ENCODE data around the gene C7.
"Not testable (repeated sequence)": the region's sequence is repeated elsewhere in the genome, so short reads cannot be mapped to it uniquely, and the experiment has no call there.

C7 gene

DNA sequence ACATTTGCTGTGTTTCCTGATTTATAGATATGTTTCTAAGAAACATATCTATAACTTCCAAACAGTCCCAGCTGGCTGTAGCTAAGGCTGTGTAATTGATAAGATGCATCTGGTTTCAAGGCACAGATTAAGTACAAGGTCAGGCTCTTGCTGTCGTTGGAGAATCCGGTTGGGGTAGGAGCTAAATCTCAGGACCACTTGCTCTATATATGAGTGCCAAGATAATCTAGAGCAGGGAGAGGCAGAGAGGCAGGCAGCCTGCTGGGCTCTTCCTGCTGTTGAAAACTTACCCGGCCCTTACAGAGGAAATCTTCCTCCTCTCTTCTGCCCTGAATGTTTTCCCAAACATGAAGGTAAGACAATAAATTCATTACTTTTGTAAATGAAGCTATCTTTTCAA, at the start of gene C7:
TSS of gene C7 (plus strand) at position 234 of the 400 bp plus-strand sequence. CDS start at position 348, 114 bp downstream.
- no peak for DNase-seq

DNA sequence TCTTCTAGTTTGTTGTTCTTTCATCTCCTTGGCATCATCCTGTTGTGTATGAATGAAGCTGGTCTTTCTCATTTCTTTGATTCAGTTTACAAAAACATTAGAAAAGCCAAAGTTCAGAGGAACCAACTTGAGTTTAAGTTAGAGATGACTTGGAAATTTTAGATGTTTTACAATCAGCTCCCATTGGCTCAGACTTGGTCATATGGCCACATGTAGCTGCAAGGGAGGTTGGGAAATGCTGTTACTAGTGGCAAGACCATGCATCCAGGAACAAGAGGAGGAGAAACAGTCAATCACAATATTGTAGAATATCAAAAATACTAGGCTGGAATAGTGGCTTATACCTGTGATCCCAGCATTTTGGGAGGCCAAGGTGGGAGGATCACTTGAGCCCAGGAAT, 48.6 kb upstream of the C7 start:
- no peak for DNase-seq

DNA sequence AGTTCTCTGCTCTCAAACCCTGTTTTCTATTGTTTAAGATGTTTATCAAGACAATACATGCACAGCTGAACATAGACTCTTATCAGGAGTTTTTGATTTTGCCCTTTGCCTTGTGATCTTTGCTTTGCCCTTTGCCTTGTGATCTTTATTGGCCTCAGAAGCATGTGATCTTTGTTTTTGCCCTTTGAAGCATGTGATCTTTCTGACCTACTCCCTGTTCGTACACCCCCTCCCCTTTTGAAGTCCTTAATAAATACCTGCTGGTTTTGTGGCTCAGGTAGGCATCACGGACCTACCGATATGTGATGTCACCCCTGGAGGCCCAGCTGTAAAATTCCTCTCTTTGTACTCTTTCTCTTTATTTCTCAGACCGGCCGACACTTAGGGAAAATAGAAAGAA, 44.3 kb upstream of the C7 start:
- not testable (repeated sequence) for DNase-seq

DNA sequence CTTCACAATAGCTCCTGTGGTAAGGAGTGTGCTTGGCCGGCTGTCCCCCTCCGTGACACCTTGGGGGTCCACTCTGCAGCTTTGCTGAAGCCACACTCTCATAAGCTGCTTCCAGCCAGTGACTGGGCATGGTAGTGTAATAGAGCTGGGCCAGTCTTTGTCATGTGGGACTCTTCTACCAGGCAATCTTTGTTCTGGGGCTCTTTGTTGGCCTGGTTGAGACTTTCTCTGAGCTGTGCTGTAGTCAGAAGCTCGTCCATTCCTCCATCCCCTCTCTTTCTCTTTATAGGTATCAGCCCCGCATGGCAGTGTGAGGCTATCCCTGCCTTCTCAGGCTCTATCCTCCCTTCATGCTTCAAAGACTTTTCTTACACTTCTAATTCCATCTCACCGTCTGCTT, 42.5 kb upstream of the C7 start:
- DNase-seq = no peak

DNA sequence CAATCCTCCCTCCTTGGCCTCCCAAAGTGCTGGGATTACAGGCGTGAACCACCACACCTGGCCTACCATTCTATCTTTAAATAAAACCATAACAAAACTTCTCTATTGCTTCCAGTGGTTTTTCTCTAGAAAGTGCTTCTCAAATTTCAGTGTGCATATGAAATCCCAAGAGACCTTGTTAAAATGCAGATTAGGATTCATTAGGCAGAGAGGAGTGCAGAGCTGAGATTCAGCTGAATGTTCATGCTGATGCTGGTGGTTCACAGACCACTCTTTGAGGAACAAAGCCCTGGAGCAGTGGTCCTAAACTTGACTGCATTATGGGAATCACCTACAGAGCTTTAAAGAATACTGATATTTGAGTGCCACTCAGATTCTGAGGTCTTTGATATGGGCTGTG, 39.9 kb upstream of the C7 start:
- no peak for DNase-seq

DNA sequence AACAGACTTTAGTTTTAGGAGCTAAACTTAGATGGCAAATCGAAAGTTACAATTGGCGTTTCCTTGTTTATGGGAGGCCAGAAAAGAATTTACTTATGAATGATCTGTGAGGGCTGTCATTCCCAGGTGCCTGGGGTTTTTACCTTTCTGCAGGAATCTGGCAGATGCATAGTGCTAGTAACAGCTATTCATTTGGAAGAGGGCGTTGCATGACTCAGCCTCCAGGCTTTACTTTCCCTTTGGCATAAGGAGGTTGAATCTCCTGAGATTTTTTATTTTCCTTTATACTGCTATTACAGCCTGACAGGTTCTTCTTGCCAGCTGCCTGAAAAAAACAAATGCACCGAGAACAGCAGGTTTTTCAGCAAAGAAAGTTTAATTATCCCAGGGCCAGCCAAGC, 38.1 kb upstream of the C7 start:
- DNase-seq = peak; percentile 13

DNA sequence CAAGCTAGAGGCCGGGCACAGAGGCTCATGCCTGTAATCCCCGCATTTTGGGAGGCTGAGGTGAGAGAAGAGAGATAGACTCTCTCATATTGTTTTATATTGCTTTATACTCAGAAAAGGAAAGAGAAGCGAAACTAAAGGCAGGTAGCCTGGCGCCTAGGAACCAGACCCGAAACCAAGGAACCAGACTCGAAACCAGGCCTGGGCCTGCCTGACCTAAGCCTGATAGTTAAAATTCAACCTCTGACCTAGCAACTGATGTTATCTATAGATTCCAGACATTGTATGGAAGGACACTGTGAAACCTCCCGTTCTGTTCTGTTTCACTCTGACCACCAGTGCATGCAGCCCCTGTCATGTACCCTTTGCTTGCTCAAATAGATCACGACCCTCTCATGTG, 37.0 kb upstream of the C7 start:
- not testable (repeated sequence) for DNase-seq

DNA sequence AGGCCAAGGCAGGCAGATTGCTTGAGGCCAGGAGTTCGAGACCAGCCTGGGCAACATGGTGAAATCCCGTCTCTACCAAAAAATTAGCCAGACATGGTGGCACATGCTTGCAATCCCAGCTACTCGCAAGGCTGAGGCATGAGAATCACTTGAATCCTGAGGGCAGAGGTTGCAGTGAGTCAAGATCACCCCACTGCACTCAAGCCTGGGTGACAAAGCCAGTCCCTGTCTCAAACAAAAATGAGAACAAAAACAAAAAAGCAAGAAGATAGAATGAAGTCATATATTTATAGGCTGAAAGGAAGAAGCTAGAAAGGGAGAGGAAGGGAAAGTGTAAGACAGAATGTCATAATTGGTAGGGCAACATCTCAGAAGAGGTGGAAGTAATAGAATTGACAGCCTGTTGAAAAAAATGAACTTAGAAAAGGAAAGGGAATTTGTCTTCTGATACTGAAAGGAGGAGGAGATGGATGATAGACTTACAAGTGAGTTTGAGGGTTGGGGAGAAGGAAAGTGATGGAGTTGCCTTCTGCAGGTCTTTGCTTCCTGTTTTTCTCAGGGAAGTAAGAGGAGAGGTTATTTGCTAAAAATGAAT, 35.9 kb upstream of the C7 start:
- DNase-seq = no peak

DNA sequence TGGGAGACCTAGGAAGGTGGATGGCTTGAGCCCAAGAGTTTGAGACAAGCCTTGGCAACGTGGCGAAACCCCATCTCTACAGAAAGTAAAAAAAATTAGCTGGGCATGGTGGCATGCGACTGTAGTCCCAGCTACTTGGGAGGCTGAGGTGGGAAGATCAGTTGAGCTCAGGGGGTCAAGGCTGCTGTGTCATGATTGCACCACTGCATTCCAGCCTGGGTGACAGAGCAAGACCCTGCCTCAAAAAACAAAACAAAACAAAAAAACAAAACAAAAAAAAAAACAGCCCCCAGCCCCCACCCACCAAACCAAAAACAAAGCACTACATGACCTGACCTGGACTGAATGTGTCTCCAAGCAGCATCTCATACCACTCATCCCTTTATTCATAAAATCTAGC, 33.3 kb upstream of the C7 start:
- DNase-seq = no peak

DNA sequence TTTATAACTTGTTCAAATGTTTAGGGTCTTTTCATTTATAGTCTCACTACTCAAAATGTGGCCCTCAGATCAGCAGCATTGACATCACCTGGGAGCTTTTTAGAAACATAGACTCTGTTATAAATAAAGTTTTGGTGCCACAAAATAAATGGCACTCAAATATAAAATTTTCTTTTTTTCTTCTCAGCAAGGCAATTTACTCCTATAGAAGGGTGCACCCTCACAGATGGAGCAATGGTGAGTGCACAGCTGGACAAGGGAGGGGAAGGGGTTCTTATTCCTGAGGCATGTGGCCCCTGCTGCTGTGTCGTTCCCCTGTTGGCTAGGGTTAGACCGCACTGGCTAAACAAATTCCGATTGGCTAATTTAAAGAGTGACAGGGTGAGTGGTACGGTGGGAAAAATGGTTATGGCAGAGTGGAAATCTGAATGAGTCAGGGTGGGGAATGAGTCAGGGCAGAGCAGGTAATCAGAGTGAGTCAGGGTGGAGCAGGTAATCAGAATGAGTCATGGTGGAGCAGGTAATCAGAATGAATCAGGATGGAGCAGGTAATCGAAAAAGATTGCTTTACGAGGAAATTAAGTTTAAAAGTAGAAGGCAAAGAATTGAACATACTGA, 31.8 kb upstream of the C7 start:
- DNase-seq = peak; percentile 3

DNA sequence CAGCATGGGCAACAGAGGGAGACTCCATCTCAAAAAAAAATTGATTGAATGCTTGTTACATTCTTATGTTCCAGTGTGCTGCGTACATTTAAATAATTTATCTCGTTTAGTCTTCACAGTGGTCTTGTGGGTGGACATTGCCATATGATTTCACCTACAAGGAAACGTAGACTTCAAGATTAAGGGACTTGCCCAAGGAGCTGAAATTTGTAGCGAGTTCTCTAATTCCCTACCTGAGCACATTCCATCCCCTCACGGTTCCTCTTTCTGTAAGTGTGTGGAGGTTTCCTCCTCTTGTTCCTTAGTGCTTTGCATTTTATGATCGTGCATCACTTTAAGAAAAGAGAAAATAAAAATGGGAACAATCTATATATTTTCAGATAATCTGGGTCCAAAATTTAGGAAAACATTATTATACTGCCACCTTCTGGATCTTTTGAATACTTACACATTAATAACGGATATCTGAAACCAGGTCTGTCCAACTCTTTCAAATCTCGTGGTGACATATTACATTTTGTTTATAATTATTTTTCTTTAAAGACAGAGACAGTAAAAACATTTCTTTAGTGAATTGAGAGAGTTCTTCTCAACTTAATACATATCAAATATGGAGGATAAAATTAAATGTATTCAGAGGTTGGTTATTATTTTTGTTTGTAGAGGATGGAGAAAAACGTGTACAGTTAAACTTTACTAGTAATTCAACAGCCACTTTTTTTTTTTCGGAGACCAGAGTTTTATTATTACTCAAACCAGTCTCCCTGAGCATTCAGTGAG, 29.9 kb upstream of the C7 start:
- no peak for DNase-seq

DNA sequence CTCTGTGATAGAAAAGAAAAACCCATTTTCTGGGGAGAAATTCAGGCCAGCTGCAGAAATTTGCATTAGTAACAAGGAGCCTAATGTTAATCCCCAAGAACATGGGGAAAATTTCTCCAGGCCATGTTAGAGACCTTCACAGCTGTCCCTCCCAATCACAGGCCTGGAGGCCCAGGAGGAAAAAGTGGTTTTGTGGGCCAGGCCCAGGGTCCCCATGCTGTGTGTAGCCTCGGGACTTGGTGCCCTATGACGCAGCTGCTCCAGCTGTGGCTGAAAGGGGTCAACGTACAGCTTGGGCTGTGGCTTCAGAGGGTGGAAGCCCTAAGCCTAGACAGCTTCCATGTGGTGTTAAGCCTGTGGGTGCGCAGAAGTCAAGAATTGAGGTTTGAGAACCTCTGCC, 27.0 kb upstream of the C7 start:
- DNase-seq = no peak

DNA sequence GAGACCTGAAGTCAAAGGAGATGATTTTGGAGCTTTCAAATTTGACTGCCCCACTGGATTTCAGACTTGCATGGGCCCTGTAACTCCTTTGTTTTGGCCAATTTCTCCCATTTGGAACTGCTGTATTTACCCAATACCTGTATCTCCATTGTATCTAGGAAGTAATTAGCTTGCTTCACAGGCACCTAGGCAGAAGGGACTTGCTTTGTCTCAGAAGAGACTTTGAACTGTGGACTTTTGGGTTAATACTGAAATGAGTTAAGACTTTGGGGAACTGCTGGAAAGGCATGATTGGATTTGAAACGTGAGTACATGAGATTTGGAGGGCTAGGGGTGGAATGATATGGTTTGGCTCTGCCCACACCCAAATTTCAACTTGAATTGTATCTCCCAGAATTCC, 26.2 kb upstream of the C7 start:
- DNase-seq = not testable (repeated sequence)

DNA sequence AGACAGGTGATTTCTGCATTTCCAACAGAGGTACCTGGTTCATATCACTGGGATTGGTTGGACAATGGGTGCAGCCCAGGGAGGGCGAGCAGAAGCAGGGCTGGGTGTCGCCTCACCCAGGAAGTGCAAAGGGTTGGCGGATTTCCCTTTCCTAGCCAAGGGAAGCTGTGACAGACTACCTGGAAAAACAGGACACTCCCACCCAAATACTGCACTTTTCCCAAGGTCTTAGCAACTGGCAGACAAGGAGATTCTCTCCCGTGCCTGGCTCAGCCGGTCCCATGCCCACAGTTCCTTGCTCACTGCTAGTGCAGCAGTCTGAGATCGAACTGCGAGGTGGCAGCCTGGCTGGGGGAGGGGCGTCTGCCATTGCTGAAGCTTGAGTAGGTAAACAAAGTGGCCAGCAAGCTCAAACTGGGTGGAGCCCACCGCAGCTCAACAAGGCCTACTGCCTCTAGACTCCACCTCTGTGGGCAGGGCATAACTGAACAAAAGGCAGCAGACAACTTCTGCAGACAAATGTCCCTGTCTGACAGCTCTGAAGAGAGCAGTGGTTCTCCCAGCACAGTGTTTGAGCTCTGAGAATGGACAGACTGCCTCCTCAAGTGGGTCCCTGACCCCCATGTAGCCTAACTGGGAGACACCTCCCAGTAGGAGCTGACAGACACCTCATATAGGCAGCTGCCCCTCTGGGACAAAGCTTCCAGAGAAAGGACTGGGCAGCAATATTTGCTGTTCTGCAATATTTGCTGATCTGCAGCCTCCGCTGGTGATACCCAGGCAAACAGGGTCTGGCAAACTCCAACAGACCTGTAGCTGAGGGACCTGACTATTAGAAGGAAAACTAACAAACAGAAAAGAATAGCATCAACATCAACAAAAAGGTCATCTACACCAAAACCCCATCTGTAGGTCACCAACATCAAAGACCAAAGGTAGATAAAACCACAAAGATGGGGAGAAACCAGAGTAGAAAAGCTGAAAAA, 13.6 kb upstream of the C7 start:
- not testable (repeated sequence) for DNase-seq

DNA sequence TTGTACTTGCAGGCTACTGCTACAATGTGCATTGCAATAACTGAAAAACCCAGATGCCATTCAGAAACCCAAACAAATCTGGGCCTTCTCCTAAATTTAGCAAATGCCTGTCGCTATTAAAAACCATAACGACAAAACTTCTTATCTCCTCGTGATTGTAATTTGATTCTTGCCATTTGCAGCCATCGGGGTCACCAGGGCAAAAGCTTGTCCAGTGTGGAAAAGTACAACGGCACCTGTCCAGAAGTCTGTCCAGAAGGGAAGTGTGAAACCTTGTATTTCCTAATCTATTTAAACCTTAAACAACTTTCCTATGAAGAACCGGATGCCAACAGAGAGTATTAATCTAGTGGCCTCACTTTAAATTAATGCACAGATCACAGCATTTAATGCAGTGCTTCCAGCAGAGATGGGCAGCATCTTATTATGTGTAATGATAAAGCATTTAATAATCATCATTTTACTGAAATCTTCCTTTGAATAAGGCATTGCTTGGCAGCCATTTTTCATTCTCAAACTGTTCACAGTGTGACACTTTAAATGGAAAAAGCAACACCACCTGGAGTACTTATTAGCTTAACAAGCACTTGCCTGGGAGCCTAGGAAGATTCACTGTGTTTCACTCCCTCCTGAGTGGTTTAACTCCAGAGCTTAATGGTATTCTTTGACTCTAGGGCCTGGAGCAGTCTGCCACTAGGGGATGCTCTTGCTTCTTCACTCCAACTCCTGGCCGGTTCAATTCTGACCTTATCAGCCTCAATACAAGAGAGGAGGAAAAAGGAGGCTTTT, 4.9 kb upstream of the C7 start:
- peak; percentile 26 for DNase-seq

DNA sequence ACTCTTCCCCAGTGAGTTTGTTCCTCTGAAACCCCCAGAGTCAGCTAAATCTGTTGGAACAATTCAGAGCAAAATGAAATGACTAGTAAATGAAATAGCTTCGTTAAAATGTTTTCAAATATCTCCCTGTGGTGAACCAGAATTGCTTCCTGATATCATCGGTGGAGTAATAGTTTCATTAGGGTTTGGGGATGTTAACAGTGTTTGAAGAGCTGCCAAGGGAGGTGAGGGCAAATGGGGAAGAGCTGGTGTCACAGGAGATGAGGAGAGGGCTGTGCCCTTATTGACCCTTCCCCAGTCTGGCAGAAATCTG, 4.3 kb upstream of the C7 start:
- no peak for DNase-seq

DNA sequence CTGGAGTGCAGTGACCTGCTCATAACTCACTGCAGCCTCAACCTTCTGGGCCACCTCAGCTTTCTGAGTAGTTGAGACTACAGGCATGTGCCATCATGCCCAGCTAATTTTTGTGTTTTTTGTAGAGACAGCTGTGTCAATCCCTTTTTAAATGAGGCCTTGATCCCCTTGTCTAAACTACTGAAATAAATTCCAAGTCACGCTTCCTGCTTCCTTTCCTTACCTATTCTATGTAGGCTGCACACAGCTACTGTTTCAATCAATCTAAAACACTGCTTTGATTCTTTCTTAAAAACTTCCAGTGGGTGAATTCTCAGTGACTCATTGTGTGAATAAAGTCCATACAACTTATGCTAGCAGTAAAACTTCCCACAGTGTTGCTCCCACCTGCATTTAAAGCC, 2.9 kb upstream of the C7 start:
- no peak for DNase-seq

DNA sequence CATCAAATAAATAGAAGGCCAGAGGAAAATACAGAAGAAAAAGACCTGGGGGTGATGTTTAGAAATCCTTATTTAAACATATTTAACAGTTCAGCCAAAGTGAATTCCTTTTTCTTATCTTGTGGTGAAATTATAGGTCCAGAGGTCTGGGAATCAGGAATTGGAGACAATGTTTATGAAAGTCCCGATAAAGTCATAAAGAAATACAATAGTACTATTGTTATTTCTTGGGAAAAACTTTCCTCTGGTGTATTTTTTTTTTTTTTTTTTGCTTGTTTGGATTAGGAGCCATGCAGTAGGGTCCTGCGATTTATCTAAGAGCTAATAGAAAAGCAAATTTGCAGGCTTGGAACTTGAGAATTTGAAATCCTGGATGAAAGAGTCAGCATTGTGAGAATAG, 426 bp downstream of the C7 start:
- DNase-seq = no peak

DNA sequence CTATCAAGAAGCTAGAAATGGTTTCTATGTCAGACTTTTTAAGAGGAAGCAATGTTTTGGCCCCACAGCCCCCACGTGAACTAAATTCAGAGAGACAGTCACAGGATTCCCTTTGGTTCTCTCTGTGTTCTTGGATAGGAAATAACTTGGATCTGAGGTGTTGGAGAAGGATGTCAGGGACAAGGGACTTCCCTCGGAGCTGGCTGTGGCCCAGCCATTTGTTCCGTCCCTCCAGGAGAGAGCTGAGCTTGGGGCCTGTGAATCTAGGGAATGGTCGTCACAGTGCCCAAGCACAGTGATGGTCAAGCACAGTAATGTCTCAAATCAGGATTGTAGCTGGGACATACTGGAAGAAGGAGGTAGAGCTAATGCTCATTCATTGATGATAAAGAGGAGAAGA, 2.0 kb downstream of the C7 start:
- DNase-seq = no peak

DNA sequence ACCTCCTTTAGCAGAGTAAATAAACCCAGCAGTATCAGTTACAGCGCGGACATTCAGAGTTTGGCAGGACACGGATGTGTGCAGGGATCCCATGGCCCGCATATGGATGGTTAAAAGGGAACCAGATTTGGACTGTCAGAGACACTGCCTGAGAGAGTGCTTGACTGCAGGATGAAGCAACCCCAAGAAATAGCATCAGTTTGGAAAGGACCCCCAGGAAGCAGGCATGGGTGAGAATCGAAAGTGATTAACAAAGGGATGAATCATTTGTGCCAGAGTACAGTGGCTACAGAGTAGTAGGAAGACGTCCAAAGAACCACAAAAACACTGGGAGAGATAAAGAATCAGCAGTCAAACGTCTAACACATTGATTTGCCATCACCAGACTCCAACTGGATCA, 5.5 kb downstream of the C7 start:
- DNase-seq = no peak

DNA sequence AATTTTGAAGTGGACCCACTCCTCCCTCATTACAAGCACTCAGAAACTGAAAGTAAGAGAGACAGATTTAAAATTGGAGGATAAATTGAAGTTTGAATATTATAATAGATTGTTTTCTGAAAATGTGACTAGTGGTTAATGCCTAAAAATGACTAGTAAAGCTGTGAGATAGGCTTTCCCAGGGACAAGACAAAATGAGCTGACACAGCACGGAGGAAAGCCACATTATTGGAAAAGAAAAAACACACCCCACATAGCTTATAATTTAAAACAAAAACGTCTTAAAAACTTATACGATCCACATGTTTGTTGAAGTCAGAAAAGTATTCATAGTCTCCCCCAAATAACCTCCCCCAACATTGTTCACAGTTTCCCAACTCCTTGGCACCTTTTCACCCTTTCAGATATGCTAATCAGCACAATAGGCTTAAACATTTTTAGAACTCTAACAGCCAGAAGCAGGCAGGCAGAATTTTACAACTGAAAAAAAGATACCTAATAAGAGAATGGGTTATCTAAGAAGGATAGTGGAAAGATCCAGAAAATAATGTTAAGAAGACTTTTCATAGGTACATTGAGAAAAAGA, 6.1 kb downstream of the C7 start:
- no peak for DNase-seq

DNA sequence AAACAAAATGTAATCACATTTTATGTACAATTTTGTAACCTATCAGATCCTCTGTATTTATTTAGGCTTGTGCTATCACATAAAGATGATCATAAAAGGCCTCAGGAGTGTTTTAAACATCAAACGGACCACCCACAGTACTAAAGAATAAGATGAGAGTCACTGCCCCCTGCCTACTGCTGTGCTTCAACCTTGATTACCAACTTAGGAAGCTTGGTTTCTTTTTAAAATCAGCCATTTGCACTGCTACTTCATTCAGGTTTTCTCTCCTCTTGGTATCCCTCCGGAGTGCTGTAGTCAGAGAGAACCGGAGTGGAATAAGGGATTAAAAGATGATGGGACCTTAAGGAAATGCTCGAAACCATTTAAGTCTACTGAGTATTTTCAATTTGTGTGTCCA, 6.9 kb downstream of the C7 start:
- no peak for DNase-seq
